Immature natural killer cell (primary cell): Measurements from ENCODE around the gene PLD4. TPM values are rescaled to one million over a fixed set of nuclear protein-coding genes. Genes with fewer than 3 reads are reported as not detected.

Experiments
- DNase-seq, 3 donors: peaks; one replicate each; pipeline ENCODE4 v3.0.0; 2022; ENCODE audit warnings: mixed read lengths in 1 of 3
- H3K27ac Mint-ChIP-seq, 6 donors: one replicate each; pipeline ENCODE4 v1.8.0; 2020; ENCODE audit warnings: mixed read lengths in 6 of 6, mild to moderate bottlenecking in 5 of 6, inconsistent platforms in 4 of 6, moderate library complexity in 3 of 6
- H3K27me3 Mint-ChIP-seq, 3 donors: one replicate each; pipeline ENCODE4 v1.8.0; 2020 to 2021; ENCODE audit warnings: low read depth in 3 of 3, mild to moderate bottlenecking in 3 of 3, mixed read lengths in 3 of 3, moderate library complexity in 3 of 3, inconsistent platforms in 1 of 3
- H3K36me3 Mint-ChIP-seq, 3 donors: one replicate each; pipeline ENCODE4 v1.8.0; 2020; ENCODE audit warnings: mixed read lengths in 3 of 3, inconsistent platforms in 2 of 3, mild to moderate bottlenecking in 2 of 3
- H3K4me1 Mint-ChIP-seq, 2 donors: one replicate each; pipeline ENCODE4 v1.8.0; 2020; ENCODE audit warnings: inconsistent platforms in 2 of 2, mild to moderate bottlenecking in 2 of 2, mixed read lengths in 2 of 2, moderate library complexity in 1 of 2
- H3K4me3 Mint-ChIP-seq, 5 donors: one replicate each; pipeline ENCODE4 v1.8.0; 2020; ENCODE audit warnings: mild to moderate bottlenecking in 5 of 5, mixed read lengths in 5 of 5, inconsistent platforms in 3 of 5, moderate library complexity in 3 of 5
- H3K9me3 Mint-ChIP-seq, 6 donors: one replicate each; pipeline ENCODE4 v1.8.0; 2020; ENCODE audit warnings: mild to moderate bottlenecking in 6 of 6, mixed read lengths in 6 of 6, inconsistent platforms in 4 of 6, moderate library complexity in 3 of 6
- polyA plus RNA-seq, 3 donors: library from polyadenylated mRNA; unstranded; fragments of 300-500 nt; fragmentation: Illumina TruSeq; gene quantifications; one replicate each; pipeline ENCODE4 v1.2.3, GENCODE V29; 2021

Gene PLD4
- polyA plus RNA-seq, 3 donors from 2014 or later: 2.3 to 49.3 (median 19.7) TPM

GRCh38 chr14:104967386-104968152 lies 42.9 kb downstream of the PLD4 start:
- DNase-seq: no peak
- no peak overlapping the region for H3K4me3 Mint-ChIP-seq

GRCh38 chr14:104968153-104968527 lies 43.5 kb downstream of the PLD4 start:
- no peaks in the 10 kb centered on the region for H3K9me3 Mint-ChIP-seq
- H3K36me3 Mint-ChIP-seq: no peaks in the 10 kb centered on the region
- H3K4me3 Mint-ChIP-seq: no peak overlapping the region
- no peak for DNase-seq
- peaks cover 2 to 3% (median 2%) of the 10 kb centered on the region in 3 donors for H3K27me3 Mint-ChIP-seq
- H3K27ac Mint-ChIP-seq: no peak overlapping the region
- no peaks in the 10 kb centered on the region for H3K4me1 Mint-ChIP-seq

More at GRCh38 chr14:104967386-104968152, 42.9 kb downstream of the PLD4 start:
- Mint-ChIP-seq H3K4me1 (no peaks in the 10 kb centered on the region), H3K36me3 (no peaks in the 10 kb centered on the region), H3K9me3 (no peaks in the 10 kb centered on the region), H3K27me3 (peaks cover 2 to 3% (median 2%) of the 10 kb centered on the region in 3 donors), H3K27ac (no peak overlapping the region)

- Mint-ChIP-seq H3K9me3 (no peaks in the 10 kb centered on the region), H3K27ac (no peak overlapping the region), H3K4me3 (no peak overlapping the region), H3K4me1 (no peaks in the 10 kb centered on the region), H3K36me3 (no peaks in the 10 kb centered on the region), H3K27me3 (peaks cover 2 to 3% (median 2%) of the 10 kb centered on the region in 3 donors)
- no peak for DNase-seq
These were observed 44.1 kb downstream of the PLD4 start for GRCh38 chr14:104968541-104969401.

GRCh38 chr14:104969741-104970230 lies 45.1 kb downstream of the PLD4 start:
- Mint-ChIP-seq H3K27ac (no peak overlapping the region), H3K9me3 (no peaks in the 10 kb centered on the region), H3K27me3 (peaks cover 2% of the 10 kb centered on the region in 3 donors), H3K36me3 (no peaks in the 10 kb centered on the region), H3K4me3 (no peak overlapping the region), H3K4me1 (no peaks in the 10 kb centered on the region)
- DNase-seq: no peak

- no peaks in the 10 kb centered on the region for H3K36me3 Mint-ChIP-seq
- no peak for DNase-seq
- no peaks in the 10 kb centered on the region for H3K9me3 Mint-ChIP-seq
- no peaks in the 10 kb centered on the region for H3K4me1 Mint-ChIP-seq
- peaks cover 2% of the 10 kb centered on the region in 3 donors for H3K27me3 Mint-ChIP-seq
- no peak overlapping the region for H3K27ac Mint-ChIP-seq
- no peak overlapping the region for H3K4me3 Mint-ChIP-seq
These were observed 45.8 kb downstream of the PLD4 start for GRCh38 chr14:104970231-104971068.

GRCh38 chr14:104971447-104972240 lies 47.0 kb downstream of the PLD4 start:
- Mint-ChIP-seq H3K27ac (no peak overlapping the region), H3K27me3 (peaks cover 3 to 5% (median 5%) of the 10 kb centered on the region in 3 donors), H3K36me3 (no peaks in the 10 kb centered on the region), H3K9me3 (peaks cover 0 to 2% (median 0%) of the 10 kb centered on the region in 6 donors), H3K4me3 (no peak overlapping the region), H3K4me1 (peaks cover 5 to 6% of the 10 kb centered on the region in 2 donors)
- DNase-seq: no peak

- no peaks in the 10 kb centered on the region for H3K36me3 Mint-ChIP-seq
- H3K27me3 Mint-ChIP-seq: peaks cover 3 to 5% (median 5%) of the 10 kb centered on the region in 3 donors
- peaks cover 0 to 2% (median 0%) of the 10 kb centered on the region in 6 donors for H3K9me3 Mint-ChIP-seq
- peaks cover 8% of the 10 kb centered on the region in 2 donors for H3K4me1 Mint-ChIP-seq
- H3K27ac Mint-ChIP-seq: no peak overlapping the region
- no peak for DNase-seq
- no peak overlapping the region for H3K4me3 Mint-ChIP-seq
These were observed 47.8 kb downstream of the PLD4 start for GRCh38 chr14:104972301-104973134.

GRCh38 chr14:104973135-104973384 lies 48.4 kb downstream of the PLD4 start:
- Mint-ChIP-seq H3K9me3 (peaks cover 0 to 2% (median 0%) of the 10 kb centered on the region in 6 donors), H3K4me3 (no peak overlapping the region), H3K27ac (no peak overlapping the region), H3K4me1 (peaks cover 10 to 12% of the 10 kb centered on the region in 2 donors), H3K36me3 (no peaks in the 10 kb centered on the region), H3K27me3 (peaks cover 3 to 7% (median 7%) of the 10 kb centered on the region in 3 donors)
- no peak for DNase-seq

- H3K9me3 Mint-ChIP-seq: peaks cover 0 to 2% (median 0%) of the 10 kb centered on the region in 6 donors
- no peaks in the 10 kb centered on the region for H3K36me3 Mint-ChIP-seq
- peaks cover 10 to 12% of the 10 kb centered on the region in 2 donors for H3K4me1 Mint-ChIP-seq
- H3K27me3 Mint-ChIP-seq: peaks cover 4 to 7% (median 6%) of the 10 kb centered on the region in 3 donors
- no peak for DNase-seq
- H3K27ac Mint-ChIP-seq: no peak overlapping the region
- H3K4me3 Mint-ChIP-seq: no peak overlapping the region
These were observed 48.9 kb downstream of the PLD4 start for GRCh38 chr14:104973385-104974145.

GRCh38 chr14:104974146-104974541 lies 49.5 kb downstream of the PLD4 start:
- Mint-ChIP-seq H3K4me1 (peaks cover 10 to 12% of the 10 kb centered on the region in 2 donors), H3K27ac (no peak overlapping the region), H3K9me3 (peaks cover 0 to 2% (median 0%) of the 10 kb centered on the region in 6 donors), H3K27me3 (peaks cover 6 to 7% (median 6%) of the 10 kb centered on the region in 3 donors), H3K4me3 (no peak overlapping the region), H3K36me3 (no peaks in the 10 kb centered on the region)
- no peak for DNase-seq

GRCh38 chr14:104974665-104975390 lies 50.1 kb downstream of the PLD4 start:
- peaks cover 5 to 8% (median 7%) of the 10 kb centered on the region in 3 donors for H3K27me3 Mint-ChIP-seq
- no peak overlapping the region for H3K4me3 Mint-ChIP-seq
- H3K27ac Mint-ChIP-seq: no peak overlapping the region
- no peaks in the 10 kb centered on the region for H3K36me3 Mint-ChIP-seq
- peaks cover 10 to 12% of the 10 kb centered on the region in 2 donors for H3K4me1 Mint-ChIP-seq
- H3K9me3 Mint-ChIP-seq: peaks cover 0 to 2% (median 0%) of the 10 kb centered on the region in 6 donors
- DNase-seq: no peak
